Measurements from ENCODE around the gene ACADVL. TPM values are rescaled to one million over a fixed set of nuclear protein-coding genes. Genes with fewer than 3 reads are reported as not detected.

ACADVL gene
- total RNA-seq, 1 experiment from 2014 or later = 283 TPM

DNA sequence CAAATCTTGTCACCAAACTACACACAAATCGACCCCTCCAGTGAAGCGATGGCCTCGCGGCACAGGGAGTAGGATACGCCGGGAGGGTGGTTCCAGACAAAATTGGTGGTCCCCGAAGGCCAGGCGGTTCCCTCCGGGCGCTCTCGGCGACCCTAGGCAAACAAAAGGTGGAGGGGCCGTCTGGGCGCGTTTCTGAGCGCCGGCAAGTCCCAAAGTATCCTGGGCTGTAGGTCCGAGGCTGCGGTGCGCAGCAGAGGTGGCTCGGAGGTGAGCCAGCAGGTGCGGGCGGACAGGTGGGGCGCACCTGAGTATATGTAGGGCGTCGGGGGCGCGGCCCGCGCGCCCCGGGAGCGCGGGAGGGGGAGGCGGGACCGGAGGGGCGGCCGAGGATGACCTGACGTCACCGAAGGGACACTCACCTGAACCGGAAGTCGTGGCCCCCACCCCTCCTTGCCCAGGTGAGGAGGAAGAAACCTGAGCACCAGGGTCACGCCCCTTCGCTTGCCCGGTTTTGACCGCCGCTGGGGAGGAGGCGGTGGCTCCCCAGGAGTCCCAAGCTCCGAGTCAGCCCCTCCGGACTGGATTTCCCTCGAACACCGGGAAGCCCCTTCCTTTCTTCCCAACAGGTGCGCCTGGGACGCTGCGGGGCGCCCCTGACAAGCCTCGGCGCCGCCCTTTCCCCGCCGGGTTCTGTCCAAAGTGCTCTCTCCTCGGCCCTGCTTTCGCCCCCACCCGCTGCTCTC is 42.6 kb downstream of the ACADVL start, which contains the start of gene CLDN7:
TSS of gene CLDN7 (minus strand) at position 287 of the 743 bp plus-strand sequence. CDS start 435 bp downstream, outside the sequence.
- no CpG with 5 or more reads among the region's 64 CpGs for WGBS (ENCODE audit: extremely low coverage, insufficient read length, low lambda C conversion rate)

More for the DNA sequence above, 42.6 kb downstream of the ACADVL start, which contains the start of gene CLDN7:
- peaks cover 32 to 48% of the 10 kb centered on the region in 2 experiments for H3K4me1 Mint-ChIP-seq
- Histone ChIP-seq H3K79me2 (ENCODE audit: insufficient read depth, low read length) (peaks cover 7% of the 10 kb centered on the region; the same call in 1 of the 2 replicates), H2BK20ac (ENCODE audit: low read depth, low read length, poor library complexity, severe bottlenecking) (no peak within 1 kb of the TSS), H3K9ac (ENCODE audit: extremely low read depth, insufficient read length, low read length) (peak within 1 kb of the TSS; percentile 95), H3K27me3 (ENCODE audit: insufficient read depth, low read length) (no peaks in the 10 kb centered on the region), H3K4ac (ENCODE audit: low read depth, low read length) (peak within 1 kb of the TSS; percentile 91; the same call in 1 of the 2 replicates), H2BK12ac (ENCODE audit: insufficient read length, low read depth, low read length) (peak within 1 kb of the TSS; percentile 84), H2BK120ac (ENCODE audit: low read depth, low read length, poor library complexity, severe bottlenecking) (peak within 1 kb of the TSS; percentile 39), H3T11ph (ENCODE audit: low read length) (no peak within 1 kb of the TSS), H3K23ac (ENCODE audit: insufficient read length, low read depth, low read length) (no peak within 1 kb of the TSS), H3K56ac (ENCODE audit: insufficient read length, low read depth, low read length) (no peak within 1 kb of the TSS), H4K91ac (ENCODE audit: insufficient read length, low read depth, low read length) (peak within 1 kb of the TSS; percentile 95), H4K20me1 (ENCODE audit: control insufficient read depth, insufficient read depth, insufficient read length) (no peaks in the 10 kb centered on the region), H4K5ac (ENCODE audit: insufficient read length, low read depth, low read length) (peak within 1 kb of the TSS; percentile 37), H2AFZ (ENCODE audit: low read length) (no peak within 1 kb of the TSS), H2BK5ac (ENCODE audit: insufficient read length, low read length) (peak within 1 kb of the TSS; percentile 31), H3K27ac (ENCODE audit: insufficient read length, low read depth, low read length) (peak within 1 kb of the TSS; percentile 55), H3K9me3 (ENCODE audit: control insufficient read depth, low read depth, low read length) (no peaks in the 10 kb centered on the region), H2BK15ac (ENCODE audit: low read depth, low read length) (no peak within 1 kb of the TSS), H3K4me1 (ENCODE audit: insufficient read depth, low read length) (peaks cover 4% of the 10 kb centered on the region; the same call in 1 of the 2 replicates), H4K8ac (replicated peaks; ENCODE audit: insufficient read length, low read depth, low read length) (peak within 1 kb of the TSS; percentile 25), H3K79me1 (ENCODE audit: insufficient read depth, low read depth, low read length, poor library complexity, severe bottlenecking) (no peaks in the 10 kb centered on the region), H2AK5ac (ENCODE audit: insufficient read length, low read length) (no peak within 1 kb of the TSS), H3K23me2 (ENCODE audit: insufficient read length, low read depth, low read length, poor library complexity, severe bottlenecking) (peaks cover 25% of the 10 kb centered on the region), H3K18ac (ENCODE audit: insufficient read length, low read depth, low read length) (peak within 1 kb of the TSS; percentile 98), H3K4me2 (ENCODE audit: insufficient read depth, insufficient read length, low read length) (peak within 1 kb of the TSS; percentile 76), H3K14ac (ENCODE audit: insufficient read depth, low read length) (peak within 1 kb of the TSS; percentile 98)
- peaks cover 0 to 4% of the 10 kb centered on the region in 2 experiments; a peak in 1 of 5 replicates for H3K9me3 Mint-ChIP-seq
- H3K27ac Mint-ChIP-seq = peak within 1 kb of the TSS; percentile 96 to 100 (median 99)
- H3K27me3 Mint-ChIP-seq (ENCODE audit: low read depth) = peaks cover 2% of the 10 kb centered on the region; the same call in 1 of the 2 replicates
- TF ChIP-seq, protein P1, sequence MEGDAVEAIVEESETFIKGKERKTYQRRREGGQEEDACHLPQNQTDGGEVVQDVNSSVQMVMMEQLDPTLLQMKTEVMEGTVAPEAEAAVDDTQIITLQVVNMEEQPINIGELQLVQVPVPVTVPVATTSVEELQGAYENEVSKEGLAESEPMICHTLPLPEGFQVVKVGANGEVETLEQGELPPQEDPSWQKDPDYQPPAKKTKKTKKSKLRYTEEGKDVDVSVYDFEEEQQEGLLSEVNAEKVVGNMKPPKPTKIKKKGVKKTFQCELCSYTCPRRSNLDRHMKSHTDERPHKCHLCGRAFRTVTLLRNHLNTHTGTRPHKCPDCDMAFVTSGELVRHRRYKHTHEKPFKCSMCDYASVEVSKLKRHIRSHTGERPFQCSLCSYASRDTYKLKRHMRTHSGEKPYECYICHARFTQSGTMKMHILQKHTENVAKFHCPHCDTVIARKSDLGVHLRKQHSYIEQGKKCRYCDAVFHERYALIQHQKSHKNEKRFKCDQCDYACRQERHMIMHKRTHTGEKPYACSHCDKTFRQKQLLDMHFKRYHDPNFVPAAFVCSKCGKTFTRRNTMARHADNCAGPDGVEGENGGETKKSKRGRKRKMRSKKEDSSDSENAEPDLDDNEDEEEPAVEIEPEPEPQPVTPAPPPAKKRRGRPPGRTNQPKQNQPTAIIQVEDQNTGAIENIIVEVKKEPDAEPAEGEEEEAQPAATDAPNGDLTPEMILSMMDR (conservative IDR thresholded peaks at IDR 0.05) = peak; percentile 49; the same call in 2 of the 3 replicates
- H3K36me3 Mint-ChIP-seq (ENCODE audit: insufficient read depth in 1 of 3, low read depth in 3 of 3) = peaks cover 3 to 30% (median 27%) of the 10 kb centered on the region in 3 experiments
- peak within 1 kb of the TSS; percentile 86 to 93 for H3K4me3 Mint-ChIP-seq
- DNase-seq = peak; percentile 99
